ENCODE data around the gene SLC15A1.
"Not testable (repeated sequence)": the region's sequence is repeated elsewhere in the genome, so short reads cannot be mapped to it uniquely, and the experiment has no call there.

Gene SLC15A1

GRCh38 chr13:98652721-98653462, 99.6 kb downstream of the SLC15A1 start:
- no peak for DNase-seq

GRCh38 chr13:98652276-98652675, 100.2 kb downstream of the SLC15A1 start:
- DNase-seq, result no peak

DNA sequence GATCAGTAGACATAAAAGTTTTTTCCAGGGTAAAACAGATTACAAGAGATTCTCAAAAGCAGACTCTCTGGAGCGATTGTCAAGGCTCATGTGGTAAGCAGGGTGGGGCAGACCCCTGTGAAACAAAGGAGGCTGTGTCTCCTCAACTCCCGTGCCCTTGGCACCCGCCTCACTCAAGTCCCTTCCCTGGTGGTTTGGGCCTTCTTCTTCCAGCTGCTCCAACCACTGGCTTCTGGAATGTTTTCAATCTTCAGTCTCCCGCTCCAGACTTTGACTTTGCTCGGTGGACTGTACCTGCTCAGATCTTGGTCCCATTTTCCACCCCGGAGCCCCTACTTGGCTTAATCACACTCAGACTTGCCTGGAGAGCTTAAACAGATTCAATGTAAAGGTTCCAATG, 100.7 kb downstream of the SLC15A1 start:
- no peak for DNase-seq

DNA sequence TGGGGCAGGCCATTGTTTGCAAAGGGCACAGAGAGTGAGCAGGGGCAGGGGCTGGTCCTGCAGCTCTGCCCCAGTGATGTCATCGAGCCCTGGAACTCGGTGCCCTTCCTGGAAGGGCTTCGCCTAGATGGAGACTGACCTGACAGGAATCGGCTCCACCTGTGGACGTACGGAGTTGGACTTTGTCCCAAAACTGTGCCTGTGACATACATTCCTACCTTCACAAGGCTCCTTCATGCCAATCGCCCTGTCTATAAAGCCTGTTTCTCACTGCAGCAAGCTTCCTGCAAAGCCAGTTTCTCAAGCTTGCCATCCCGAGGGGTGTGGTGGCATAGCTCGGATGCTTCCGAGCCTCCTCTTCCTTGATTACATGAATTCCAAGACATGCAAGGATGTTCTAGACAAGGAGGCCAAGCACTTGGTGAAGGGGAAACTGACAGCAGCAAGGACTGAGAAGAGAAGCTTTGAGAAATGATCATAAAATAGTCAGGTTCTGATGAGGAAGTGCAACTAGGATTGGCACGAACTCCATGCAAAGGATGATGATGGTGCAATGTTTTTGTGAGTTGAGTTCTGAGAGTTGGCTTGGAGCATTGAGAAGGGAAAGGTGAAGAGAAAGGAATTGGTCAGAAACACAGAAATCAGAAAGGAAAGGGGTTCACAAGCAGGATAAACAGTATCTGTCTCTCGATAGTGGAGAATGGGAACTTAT, 101.9 kb downstream of the SLC15A1 start:
- DNase-seq, result no peak

DNA sequence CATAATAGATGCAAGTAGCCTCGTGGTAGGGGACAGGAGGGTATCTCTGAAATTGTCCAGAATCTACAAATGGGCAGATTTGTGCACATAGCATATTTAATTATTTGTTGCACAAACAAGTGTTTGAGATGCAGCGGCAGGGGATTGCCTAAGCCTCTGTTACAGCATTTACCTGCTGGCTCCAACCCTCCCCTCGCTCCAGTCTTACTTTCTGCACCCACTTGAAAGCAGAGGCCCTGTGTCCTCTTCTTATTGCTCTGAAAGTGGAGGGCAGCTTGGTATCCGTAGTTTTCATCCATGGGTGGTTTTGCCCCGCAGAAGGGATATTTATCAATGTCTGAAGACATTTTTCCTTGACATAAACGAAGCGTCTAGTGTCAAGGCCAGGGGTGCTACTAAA, 102.6 kb downstream of the SLC15A1 start:
- no peak for DNase-seq

DNA sequence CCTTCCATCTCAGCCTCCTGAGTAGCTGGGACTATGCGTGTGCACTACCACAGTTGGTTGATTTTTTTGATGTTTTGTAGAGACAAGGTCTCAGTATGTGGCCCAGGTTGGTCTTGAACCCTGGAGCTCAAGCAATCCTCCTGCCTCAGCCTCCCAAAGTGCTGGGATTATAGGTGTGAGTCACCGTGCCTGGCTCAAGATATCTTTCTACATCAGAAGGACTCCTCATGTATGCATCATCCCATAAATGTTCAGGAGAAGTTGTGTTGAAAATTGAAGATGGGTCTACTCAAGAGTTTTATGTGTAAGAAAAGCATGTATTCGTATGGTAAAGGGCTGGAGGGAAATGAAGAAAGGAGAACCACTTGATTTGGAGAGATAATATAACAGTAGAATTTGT, 103.8 kb downstream of the SLC15A1 start:
- no peak for DNase-seq

GRCh38 chr13:98648141-98648540, 104.3 kb downstream of the SLC15A1 start:
- DNase-seq, result no peak

DNA sequence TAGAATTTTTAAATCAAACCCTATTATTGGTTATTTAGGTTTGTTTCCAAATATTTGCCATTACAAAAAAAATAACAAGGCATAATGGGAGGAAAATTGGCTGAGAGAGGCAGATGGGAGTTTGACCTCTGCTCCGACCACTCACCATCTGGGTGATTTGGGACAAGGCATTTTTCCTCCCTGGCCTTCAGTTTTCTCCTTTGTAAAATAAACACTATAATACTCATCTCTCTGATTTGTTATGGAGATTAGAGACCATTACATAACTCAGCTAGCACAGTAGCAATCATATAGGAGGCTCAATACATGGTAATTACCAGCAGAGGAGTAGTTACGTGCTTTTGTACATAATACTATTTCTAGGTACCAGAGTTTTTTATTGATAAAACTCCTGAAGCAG, 105.4 kb downstream of the SLC15A1 start:
- DNase-seq, result no peak

DNA sequence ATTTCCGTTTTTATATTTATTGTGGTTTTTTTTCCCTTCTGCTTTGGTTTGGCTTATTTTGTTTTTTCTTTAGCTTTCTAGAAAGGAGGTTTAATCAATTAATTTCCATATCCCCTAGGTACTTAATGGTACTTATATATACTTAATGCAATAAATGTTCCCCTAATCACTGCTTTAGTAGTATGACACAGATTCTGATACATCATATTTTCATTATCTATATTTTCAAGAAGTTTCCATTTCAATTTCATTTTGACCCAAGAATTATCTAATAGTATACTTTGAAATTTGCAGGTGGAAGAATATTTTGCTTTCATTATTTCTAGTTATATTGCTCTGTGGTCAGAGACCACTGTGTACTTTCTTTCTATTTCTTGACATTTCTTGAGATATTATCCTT, 109.0 kb downstream of the SLC15A1 start:
- DNase-seq, result no peak

- DNase-seq, result no peak
Measured at GRCh38 chr13:98641075-98641474, 111.4 kb downstream of the SLC15A1 start.

DNA sequence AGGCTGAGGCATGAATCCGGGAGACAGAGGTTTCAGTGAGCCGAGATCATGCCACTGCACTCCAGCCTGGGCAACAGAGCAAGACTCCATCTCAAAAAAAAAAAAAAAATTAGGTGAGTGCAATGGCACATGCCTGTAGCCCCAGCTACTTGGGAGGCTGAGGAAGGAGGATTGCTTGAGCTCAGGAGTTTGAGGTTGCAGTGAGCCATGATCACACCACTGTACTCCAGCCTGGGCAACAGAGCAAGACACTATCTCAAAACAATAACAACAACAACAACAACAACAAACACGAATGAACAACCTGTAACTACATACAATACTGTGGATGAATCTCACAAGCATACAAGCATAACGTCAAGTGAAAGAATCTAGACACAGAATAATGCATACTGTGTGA, 112.7 kb downstream of the SLC15A1 start:
- DNase-seq, result not testable (repeated sequence)

DNA sequence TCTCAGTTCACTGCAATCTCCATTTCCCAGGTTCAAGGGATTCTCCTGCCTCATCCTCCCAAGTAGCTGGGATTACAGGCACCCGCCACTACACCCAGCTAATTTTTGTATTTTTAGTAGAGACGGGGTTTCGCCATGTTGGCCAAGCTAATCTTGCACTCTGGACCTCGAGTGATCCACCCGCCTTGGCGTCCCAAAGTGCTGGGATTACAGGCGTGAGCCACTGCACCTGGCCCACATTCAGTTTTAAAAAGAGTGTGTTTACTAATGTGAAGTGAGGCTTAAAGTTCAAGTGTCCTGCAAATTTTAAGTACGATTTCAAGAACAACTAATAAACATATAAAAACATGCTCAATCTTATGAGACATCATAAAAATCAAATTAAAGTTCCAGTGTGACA, 114.1 kb downstream of the SLC15A1 start:
- not testable (repeated sequence) for DNase-seq

Data from T1000 (cell line).